Osteocyte (in vitro differentiated cells): ENCODE results near the gene CHST12. TPM values are rescaled to one million over a fixed set of nuclear protein-coding genes. Genes with fewer than 3 reads are reported as not detected.
A peak's percentile ranks its signal among the peaks of the same experiment; 100 is the strongest.
"Not testable (repeated sequence)": the region's sequence is repeated elsewhere in the genome, so short reads cannot be mapped to it uniquely, and the experiment has no call there.

Source experiments
- DNase-seq: peaks from one replicate; pipeline ENCODE4 v3.0.0; 2021; ENCODE audit warnings: mixed read lengths; ENCODE audit not compliant: unreplicated experiment; ENCODE audit errors: extremely low spot score
- H3K27ac Mint-ChIP-seq: one replicate; pipeline ENCODE4 v1.8.0; 2021; ENCODE audit warnings: mild to moderate bottlenecking, mixed read lengths; ENCODE audit not compliant: unreplicated experiment
- H3K27me3 Mint-ChIP-seq: one replicate; pipeline ENCODE4 v1.8.0; 2021; ENCODE audit warnings: mixed read lengths; ENCODE audit not compliant: unreplicated experiment
- H3K36me3 Mint-ChIP-seq: one replicate; pipeline ENCODE4 v1.8.0; 2021; ENCODE audit warnings: mixed read lengths; ENCODE audit not compliant: unreplicated experiment
- H3K4me1 Mint-ChIP-seq: one replicate; pipeline ENCODE4 v1.8.0; 2021; ENCODE audit warnings: mixed read lengths; ENCODE audit not compliant: unreplicated experiment
- H3K4me3 Mint-ChIP-seq: one replicate; pipeline ENCODE4 v1.8.0; 2021; ENCODE audit warnings: mild to moderate bottlenecking, moderate library complexity, mixed read lengths; ENCODE audit not compliant: unreplicated experiment
- H3K9me3 Mint-ChIP-seq: one replicate; pipeline ENCODE4 v1.8.0; 2021; ENCODE audit warnings: mixed read lengths; ENCODE audit not compliant: unreplicated experiment
- total RNA-seq: library from RNA; stranded (reverse); gene quantifications from 2 replicates; pipeline ENCODE4 v1.2.1, GENCODE V29; 2021
- TF ChIP-seq, protein P1 (sequence below): fragments of 200-600 bp; sonication (generic); IDR thresholded peaks from 2 replicates; pipeline ENCODE4 v1.5.0; 2021; ENCODE audit warnings: antibody characterized with exemption, mild to moderate bottlenecking, moderate library complexity

The CHST12 gene
- total RNA-seq, 1 donor from 2014 or later: 30.2 TPM

DNA sequence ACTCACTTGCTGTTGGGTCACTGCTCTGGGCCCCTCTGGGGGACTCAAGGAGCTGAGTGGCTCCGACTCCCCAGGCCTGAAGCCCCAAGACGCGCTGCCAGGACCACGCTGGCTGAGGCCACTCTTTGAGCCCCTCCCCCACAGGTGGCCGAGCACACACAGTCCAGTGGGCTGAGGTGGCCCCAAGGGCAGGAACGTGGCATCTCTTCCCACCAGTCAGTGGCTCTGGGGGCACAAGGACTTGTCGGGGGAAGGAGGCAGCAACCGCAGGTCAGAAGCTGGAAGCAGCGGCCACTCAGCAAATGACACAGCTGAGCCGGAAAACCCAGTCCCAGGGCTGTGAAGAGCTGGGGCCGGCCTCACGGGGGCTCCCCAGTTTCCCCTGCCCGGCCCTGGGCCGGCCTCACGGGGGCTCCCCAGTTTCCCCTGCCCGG is 48.7 kb downstream of the CHST12 start:
- Mint-ChIP-seq H3K27ac (peak overlapping the region; percentile 38), H3K36me3 (peaks cover 2% of the 10 kb centered on the region), H3K4me3 (no peak overlapping the region), H3K9me3 (no peaks in the 10 kb centered on the region), H3K27me3 (no peaks in the 10 kb centered on the region), H3K4me1 (peaks cover 13% of the 10 kb centered on the region)
- TF ChIP-seq, protein P1, sequence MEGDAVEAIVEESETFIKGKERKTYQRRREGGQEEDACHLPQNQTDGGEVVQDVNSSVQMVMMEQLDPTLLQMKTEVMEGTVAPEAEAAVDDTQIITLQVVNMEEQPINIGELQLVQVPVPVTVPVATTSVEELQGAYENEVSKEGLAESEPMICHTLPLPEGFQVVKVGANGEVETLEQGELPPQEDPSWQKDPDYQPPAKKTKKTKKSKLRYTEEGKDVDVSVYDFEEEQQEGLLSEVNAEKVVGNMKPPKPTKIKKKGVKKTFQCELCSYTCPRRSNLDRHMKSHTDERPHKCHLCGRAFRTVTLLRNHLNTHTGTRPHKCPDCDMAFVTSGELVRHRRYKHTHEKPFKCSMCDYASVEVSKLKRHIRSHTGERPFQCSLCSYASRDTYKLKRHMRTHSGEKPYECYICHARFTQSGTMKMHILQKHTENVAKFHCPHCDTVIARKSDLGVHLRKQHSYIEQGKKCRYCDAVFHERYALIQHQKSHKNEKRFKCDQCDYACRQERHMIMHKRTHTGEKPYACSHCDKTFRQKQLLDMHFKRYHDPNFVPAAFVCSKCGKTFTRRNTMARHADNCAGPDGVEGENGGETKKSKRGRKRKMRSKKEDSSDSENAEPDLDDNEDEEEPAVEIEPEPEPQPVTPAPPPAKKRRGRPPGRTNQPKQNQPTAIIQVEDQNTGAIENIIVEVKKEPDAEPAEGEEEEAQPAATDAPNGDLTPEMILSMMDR: no peak
- no peak for DNase-seq

DNA sequence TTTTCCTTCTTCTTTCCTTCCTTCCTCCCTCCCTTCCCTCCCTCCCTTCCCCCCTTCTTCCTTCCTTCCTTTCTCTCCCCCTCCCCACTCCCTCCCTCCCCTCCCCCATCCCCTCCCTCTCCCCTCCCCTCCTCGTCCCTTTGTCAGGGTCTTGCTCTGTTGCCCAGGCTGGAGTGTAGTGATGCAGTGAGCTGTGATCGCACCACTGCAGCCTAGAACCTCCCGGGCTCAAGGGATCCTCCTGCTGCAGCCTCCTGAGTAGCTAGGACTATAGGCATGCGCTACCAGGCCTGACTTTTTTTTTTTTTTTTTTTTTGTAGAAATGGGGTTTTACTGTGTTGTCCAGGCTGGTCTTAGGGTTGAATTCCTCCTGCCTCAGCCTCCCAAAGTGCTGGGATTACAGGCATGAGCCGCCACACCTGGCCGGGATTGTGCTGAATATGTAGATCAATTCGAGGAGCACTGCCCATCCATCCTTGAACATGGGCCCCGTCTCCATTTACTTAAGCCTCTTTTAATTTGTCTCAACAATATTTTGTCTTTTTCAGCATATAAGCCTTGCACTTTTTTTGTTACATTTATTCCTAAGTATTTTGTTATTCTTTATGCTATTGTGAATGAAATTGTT is 49.3 kb downstream of the CHST12 start:
- TF ChIP-seq, protein P1: no peak
- Mint-ChIP-seq H3K36me3 (peaks cover 2% of the 10 kb centered on the region), H3K27me3 (no peaks in the 10 kb centered on the region), H3K27ac (no peak overlapping the region), H3K9me3 (no peaks in the 10 kb centered on the region), H3K4me1 (peaks cover 13% of the 10 kb centered on the region), H3K4me3 (no peak overlapping the region)
- no peak for DNase-seq

DNA sequence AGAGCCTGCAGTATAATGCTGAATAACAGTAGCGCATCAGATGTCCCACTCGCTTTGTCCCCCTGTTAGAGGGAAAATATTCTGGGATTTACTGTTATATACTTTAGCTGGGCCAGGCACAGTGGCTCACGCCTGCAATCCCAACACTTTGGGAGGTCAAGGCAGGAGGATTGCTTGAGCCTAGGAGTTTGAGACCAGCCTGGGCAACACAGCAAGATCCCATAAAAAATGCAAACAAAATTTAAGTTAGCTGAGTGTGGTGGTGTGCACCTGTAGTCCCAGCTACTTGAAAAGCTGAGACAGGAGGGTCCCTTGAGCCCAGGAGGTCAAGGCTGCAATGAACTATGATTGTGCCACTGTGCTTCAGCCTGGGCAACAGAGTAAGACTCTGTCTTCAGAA is 50.4 kb downstream of the CHST12 start:
- H3K27me3 Mint-ChIP-seq: not testable (repeated sequence)

DNA sequence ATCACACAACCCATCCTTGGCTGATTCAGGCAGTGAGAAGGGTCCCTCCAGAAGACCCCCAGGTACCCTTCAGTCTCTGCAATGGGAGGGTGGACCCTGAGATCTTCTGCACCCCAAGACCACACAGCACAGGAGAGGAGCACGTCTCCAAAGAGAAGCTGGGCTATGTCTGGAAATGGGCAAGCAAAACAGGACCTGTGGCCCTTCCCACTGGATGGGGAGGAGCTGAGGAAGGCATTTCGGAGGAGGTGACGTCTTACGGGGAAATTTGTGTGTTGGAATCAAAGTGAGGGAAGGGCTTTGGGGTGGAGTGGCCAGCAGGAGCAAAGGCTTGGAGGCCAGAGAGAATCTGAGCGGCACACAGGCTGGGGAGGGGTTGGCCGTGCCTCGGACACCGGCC is 56.3 kb downstream of the CHST12 start:
- H3K27me3 Mint-ChIP-seq: no peaks in the 10 kb centered on the region
- H3K4me1 Mint-ChIP-seq: peaks cover 13% of the 10 kb centered on the region
- H3K36me3 Mint-ChIP-seq: peaks cover 2% of the 10 kb centered on the region
- H3K4me3 Mint-ChIP-seq: no peak overlapping the region
- TF ChIP-seq, protein P1: no peak
- no peaks in the 10 kb centered on the region for H3K9me3 Mint-ChIP-seq
- no peak for DNase-seq
- H3K27ac Mint-ChIP-seq: no peak overlapping the region

More for the DNA sequence above, 50.4 kb downstream of the CHST12 start:
- not testable (repeated sequence) for H3K9me3 Mint-ChIP-seq, H3K36me3 Mint-ChIP-seq, H3K27ac Mint-ChIP-seq, DNase-seq, H3K4me3 Mint-ChIP-seq
- peaks cover 16% of the 10 kb centered on the region for H3K4me1 Mint-ChIP-seq

DNA sequence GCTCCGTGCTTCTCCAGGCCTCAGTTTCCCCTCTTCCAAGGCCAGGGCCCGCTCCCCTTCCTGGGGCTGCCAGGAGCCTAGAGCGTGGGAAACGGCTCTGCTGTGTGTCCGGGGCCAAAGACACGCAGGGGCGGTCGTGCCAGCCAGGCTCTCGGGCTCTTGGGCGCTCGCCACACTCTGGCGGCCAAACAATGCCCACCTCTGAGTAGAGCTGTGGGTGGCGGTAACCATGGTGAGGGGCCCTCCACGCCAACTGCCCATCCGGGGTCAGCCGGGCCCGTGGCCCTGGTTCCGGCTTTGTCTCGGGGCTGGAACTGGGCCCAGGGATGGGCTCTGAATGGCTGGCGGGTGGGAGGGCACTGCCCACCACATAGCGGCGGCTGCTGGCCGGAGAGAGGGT is 56.8 kb downstream of the CHST12 start:
- Mint-ChIP-seq H3K4me1 (peaks cover 13% of the 10 kb centered on the region), H3K9me3 (no peaks in the 10 kb centered on the region), H3K36me3 (peaks cover 2% of the 10 kb centered on the region), H3K27me3 (no peaks in the 10 kb centered on the region), H3K27ac (no peak overlapping the region), H3K4me3 (no peak overlapping the region)
- TF ChIP-seq, protein P1: no peak
- no peak for DNase-seq
